ES-I3 (cell line): Measurements from ENCODE around the gene CDC42EP4.
A peak's percentile ranks its signal among the peaks of the same experiment; 100 is the strongest.
"Not testable (repeated sequence)": the region's sequence is repeated elsewhere in the genome, so short reads cannot be mapped to it uniquely, and the experiment has no call there.

Experiments used
- H3K36me3 ChIP-seq: 2 replicates; pipeline ENCODE4 v1.6.1; 2013; ENCODE audit warnings: mild to moderate bottlenecking, low read length, control low read depth, moderate library complexity; ENCODE audit not compliant: insufficient read depth
- H3K4me1 ChIP-seq: 2 replicates; pipeline ENCODE4 v1.6.1; 2013; ENCODE audit warnings: mild to moderate bottlenecking, control low read depth, low read length; ENCODE audit not compliant: insufficient read depth
- H3K9ac ChIP-seq: 2 replicates; pipeline ENCODE4 v1.6.1; 2013; ENCODE audit warnings: low read depth, mild to moderate bottlenecking, low read length, moderate library complexity
- H3K9me3 ChIP-seq: 2 replicates; pipeline ENCODE4 v1.6.1; 2013; ENCODE audit warnings: mild to moderate bottlenecking, low read length, moderate library complexity; ENCODE audit not compliant: control insufficient read depth, insufficient read depth

Gene CDC42EP4

DNA sequence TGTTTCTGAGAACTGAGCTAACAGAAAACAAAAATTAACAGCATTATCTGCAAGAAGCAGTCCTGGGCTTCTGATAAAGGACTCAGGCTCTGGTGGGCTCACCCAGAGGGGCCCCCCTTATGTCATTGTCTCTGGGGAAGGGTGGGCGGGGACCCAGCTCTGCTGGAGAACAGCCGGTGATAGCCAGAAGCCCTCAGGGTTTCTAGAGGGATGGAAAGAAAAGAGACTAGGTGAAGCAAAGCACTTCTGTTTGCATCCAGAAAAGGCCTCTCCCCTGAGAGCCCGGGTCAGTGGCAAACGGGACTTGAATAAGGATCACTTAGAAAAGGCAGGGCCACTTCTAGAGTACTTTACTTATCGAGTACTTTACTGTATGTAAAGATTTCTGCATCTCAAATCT lies 7.0 kb upstream of the CDC42EP4 start:
- no peaks in the 10 kb centered on the region for H3K9me3 ChIP-seq
- no peak overlapping the region for H3K9ac ChIP-seq
- H3K4me1 ChIP-seq = peaks cover 25% of the 10 kb centered on the region
- H3K36me3 ChIP-seq = no peaks in the 10 kb centered on the region

DNA sequence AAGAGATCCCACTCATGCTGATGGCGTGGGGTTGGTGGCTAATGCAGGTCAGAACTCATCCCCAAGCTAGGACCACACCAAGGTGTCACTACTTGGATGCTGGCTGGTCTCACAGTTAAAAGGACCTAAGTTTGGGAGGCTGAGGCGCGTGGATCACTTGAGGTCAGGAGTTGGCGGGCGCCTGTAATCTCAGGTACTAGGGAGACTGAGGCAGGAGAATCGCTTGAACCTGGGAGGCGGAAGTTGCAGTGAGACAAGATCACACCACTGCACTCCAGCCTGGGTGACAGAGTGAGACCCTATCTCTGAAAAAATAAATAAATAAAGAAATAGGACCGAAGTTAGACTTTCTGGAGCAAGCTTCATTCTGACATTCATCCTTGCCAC lies 6.6 kb upstream of the CDC42EP4 start:
- no peaks in the 10 kb centered on the region for H3K36me3 ChIP-seq
- H3K4me1 ChIP-seq = peaks cover 22% of the 10 kb centered on the region
- H3K9me3 ChIP-seq = no peaks in the 10 kb centered on the region
- H3K9ac ChIP-seq = no peak overlapping the region

DNA sequence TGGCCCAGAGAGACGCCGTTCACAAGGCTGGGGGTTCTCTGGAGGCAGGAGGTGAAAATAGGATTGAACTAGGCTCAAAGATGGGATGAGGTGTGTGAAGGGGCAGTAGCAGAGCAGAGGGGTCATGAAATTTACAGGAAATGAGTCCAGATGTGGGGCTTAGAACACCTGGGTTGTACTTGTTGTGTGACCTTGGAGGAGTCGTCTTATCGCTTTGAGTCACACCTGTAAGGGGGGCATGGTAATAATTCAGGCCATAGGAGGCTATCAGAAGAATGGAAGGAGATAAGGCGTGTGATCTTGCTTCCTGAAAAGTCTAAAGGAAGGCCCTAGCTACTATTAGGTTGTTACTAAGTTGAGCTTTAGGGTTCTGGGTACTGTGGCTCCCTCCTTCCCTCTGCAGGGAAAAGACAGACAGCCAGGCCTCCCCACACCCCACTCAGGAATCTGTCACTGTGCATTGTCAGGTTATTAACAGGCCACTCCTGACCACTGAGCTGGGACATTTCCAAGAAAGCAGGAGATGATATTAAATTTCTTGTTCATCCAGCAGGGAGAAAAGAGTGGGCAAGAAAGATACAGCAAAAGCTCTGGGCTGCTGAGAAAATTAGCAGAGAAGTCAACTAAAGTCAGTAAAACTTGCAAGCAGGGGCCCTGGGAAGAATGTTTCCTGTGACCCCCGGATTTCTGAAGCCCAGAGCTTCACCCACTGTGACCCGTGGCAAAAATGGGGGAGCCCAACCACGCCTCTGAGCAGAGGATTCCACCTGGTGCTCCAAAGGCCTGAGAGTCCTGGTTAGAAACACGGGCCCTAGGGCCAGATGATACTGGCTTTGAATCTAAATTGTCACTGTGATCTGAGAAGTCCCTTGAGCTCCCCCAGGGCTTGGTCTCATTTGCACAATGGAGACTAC lies 6.0 kb upstream of the CDC42EP4 start:
- H3K36me3 ChIP-seq = no peaks in the 10 kb centered on the region
- H3K9me3 ChIP-seq = no peaks in the 10 kb centered on the region
- peaks cover 20% of the 10 kb centered on the region; the same call in 1 of the 2 replicates for H3K4me1 ChIP-seq
- no peak overlapping the region for H3K9ac ChIP-seq

DNA sequence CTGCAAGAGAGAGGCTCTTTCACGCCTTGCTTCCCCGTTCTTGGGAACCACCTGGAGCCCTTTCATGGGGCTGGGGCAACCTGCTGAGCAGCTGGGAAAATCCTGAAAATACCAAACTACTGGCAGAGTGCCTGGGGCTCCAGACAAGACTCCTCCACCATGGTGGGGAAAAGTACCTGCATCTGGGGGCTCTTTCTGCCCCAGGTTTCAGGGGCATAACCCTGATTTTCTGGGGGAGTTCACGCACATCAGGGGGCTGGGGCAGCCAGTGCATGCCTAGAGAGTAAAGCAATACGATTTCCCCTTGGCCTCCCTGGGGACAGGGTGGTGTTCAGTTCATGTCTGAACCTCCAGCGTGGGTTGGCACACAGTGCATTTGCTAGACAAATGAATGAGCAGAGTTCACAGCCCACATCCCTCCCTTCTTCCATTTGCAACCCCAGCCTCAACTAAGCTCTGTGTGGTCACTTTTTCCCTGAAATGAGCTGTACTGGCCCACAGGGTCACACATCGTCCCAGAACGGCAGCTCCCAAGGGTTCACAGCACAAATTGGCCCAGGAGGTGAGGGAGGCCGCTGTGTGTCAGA lies 5.2 kb upstream of the CDC42EP4 start:
- Histone ChIP-seq H3K9me3 (no peaks in the 10 kb centered on the region), H3K36me3 (no peaks in the 10 kb centered on the region), H3K4me1 (peaks cover 18% of the 10 kb centered on the region; the same call in 1 of the 2 replicates), H3K9ac (no peak overlapping the region)

DNA sequence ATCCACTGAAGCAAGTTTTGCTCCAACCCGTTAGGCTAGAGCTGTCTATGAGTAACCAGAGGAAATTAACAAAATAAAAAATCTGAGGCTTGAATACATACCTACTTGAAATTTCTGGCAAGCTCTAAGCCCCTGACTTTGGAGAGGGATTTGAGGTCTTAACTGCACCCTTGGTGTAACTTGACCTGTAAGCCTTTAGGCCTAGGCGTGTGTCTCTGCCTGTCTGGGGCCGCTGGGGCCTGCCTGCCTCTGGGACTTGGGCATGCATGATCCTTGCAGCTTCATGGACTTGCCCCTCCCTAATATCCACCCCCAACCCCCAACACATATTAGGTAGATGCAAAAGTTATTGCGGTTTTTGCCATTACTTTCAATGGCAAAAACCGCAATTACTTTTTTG lies 3.7 kb upstream of the CDC42EP4 start:
- H3K9me3 ChIP-seq = no peaks in the 10 kb centered on the region
- H3K4me1 ChIP-seq = peaks cover 18% of the 10 kb centered on the region; the same call in 1 of the 2 replicates
- no peaks in the 10 kb centered on the region for H3K36me3 ChIP-seq

DNA sequence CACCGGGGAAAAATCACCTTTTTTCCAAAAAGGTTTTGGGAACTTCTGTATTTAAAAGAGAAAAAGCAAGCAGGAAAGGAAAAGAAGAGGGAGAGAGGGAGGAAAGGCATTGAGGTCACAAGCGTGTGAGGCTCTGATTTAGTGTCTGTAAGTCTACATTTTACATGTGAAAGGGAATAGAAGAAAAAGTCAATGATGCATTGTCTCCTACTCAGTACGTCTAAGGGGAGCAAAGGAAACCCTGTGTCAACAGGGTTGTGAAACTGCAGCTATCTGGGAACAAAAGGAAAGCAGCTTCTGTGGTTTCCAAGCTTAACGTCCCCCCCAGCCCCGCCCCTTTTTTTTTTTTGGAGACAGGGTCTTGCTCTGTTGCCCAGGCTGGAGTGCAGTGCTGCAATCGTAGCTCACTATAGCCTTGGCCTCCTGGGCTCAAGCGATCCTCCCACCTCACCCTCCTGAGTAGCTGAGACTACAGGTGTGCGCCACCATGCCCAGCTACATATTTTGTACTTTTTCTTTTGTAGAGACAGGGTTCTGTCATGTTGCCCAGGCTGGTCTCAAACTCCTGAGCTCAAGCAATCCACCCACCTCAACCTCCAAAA lies 1.8 kb upstream of the CDC42EP4 start:
- Histone ChIP-seq H3K9me3 (no peaks in the 10 kb centered on the region), H3K4me1 (peaks cover 28% of the 10 kb centered on the region), H3K36me3 (no peaks in the 10 kb centered on the region), H3K9ac (no peak overlapping the region)

More for the DNA sequence above, 3.7 kb upstream of the CDC42EP4 start:
- no peak overlapping the region for H3K9ac ChIP-seq

DNA sequence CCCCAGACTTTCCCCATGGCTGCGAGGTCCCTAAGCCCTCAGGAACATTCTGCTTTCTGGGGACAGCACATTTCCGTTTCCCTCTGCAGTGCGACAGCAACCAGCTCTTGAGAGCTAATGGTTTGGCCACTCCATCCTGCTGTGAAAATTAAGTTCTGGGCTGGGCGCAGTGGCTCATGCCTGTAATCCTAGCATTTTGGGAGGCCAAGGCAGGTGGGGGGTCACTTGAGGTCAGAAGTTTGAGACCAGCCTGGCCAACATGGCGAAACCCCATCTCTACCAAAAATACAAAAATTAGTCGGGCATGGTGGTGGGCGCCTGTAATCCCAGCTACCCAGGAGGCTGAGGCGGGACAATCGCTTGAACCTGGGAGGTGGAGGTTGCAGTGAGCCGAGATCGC lies 1.1 kb upstream of the CDC42EP4 start:
- H3K36me3 ChIP-seq = not testable (repeated sequence)
- Histone ChIP-seq H3K9ac (peak overlapping the region; percentile 81; the same call in 1 of the 2 replicates), H3K4me1 (peaks cover 35% of the 10 kb centered on the region)

DNA sequence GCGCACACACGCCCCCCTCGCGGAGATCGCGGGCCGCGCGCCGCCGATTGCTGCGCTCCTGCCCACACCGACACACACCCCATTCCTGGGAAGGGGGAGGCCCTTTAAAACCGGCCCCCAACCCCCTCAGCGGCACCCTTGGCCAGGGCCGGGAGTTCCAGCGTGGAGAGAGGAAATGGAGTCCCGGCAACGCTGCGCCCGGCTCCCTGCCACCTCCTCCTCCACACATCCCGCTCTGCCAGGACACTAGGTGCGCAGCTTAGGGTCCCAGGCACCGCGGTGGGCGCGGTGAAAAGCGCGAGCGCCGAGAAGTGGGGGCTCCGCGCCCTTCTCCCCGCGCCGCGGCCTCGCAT lies 397 bp downstream of the CDC42EP4 start:
- Histone ChIP-seq H3K4me1 (peaks cover 21% of the 10 kb centered on the region), H3K9me3 (no peaks in the 10 kb centered on the region), H3K36me3 (no peaks in the 10 kb centered on the region), H3K9ac (peak overlapping the region; percentile 81)

More for the DNA sequence above, 1.1 kb upstream of the CDC42EP4 start:
- not testable (repeated sequence) for H3K9me3 ChIP-seq

DNA sequence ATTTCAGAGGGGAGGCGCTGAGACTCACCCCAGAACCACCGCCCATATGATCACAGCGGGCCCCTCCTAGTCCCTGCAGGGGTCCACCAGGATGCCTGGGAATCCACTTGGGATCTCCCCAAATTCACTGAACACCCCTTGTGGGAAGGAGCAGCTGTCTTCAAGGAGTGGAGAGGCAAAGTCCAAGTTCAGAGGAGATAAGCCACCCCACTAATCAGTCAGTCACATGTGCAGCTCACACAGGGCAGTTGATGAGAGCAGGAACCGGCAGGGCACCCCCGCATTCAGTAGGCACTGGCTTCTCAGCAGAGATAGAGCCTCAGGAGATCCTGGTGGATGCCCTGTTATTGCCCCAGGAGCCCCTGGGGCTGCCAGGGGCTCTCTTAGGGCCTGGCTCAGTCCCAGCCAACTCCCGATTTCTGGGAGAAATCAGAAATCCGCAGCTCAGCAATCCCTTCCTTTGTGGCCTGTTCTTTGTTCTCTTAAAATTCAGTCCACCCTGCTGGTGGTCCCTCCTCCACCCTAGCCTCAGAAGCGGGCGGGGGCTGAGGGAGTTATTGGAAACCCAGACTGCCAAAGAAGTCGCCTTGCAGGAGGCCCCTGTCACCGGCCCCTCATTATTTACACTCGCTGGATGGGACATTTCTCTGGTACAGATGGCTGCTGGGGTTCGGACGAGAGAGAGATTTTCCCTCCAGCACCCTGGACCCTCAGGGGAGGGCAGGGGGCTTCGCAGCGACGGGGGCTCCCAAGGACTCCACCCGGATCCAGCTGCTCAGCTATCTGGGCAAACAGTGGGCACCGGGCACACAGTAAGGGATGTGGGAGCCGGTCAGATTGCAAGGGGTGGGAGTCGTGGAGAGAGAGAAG lies 1.8 kb downstream of the CDC42EP4 start:
- peak overlapping the region; percentile 81 for H3K9ac ChIP-seq
- peaks cover 30% of the 10 kb centered on the region for H3K4me1 ChIP-seq
- H3K36me3 ChIP-seq = no peaks in the 10 kb centered on the region
- no peaks in the 10 kb centered on the region for H3K9me3 ChIP-seq

DNA sequence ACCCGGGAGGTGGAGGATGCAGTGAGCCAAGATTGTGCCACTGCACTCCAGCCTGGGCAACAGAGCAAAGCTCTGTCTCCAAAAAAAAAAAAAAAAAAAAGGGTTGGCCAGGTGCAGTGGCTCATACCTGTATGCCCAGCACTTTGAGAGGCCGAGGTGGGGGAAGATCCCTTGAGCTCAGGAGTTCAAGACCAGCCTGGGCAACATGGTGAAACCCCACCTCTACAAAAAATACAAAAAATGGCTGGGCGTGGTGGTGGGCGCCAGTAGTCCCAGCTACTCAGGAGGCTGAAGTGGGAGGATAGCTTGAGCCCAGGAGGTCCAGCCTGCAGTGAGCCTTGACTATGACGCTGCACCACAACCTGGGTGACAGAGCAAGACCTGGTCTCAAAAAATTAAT lies 2.8 kb downstream of the CDC42EP4 start:
- H3K36me3 ChIP-seq, H3K9me3 ChIP-seq, H3K9ac ChIP-seq: not testable (repeated sequence)
- peaks cover 34% of the 10 kb centered on the region for H3K4me1 ChIP-seq

DNA sequence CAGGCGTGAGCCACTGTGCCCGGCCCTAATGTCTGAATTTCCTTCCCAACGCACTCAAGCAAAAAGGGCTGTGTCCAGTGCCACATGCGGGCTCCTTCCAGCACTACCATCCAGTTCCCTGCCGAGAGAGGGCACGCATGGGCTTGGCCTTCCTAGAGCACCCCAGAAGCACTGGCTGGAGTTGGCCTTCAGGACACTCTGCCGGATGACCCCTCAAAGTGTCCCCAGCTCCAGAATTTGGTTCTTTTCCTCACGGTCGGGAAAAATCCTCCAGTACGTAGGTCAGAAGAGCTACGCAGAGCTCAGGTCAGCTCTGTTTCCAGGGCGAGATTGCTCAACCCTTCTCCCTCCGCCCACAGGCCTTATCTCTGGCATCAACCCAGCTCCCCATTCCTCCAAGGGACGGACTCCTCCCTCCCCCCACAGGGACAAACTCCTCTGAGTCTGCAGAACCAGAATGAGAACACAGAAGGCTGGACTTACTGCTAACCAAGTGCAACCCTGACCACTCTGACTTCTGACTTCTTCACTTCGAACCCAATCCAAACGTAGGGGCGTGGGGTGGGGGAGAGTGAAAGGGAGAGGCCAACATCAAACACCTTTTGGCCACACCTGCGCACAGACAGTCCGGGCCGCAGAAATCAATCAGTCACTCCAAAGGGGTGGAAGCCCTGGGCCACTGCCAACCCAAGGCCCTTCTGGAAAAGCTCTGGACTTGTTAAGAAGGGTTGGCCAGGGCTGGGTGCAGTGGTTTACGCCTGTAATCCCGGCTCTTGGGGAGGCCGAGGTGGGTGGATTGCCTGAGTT lies 3.6 kb downstream of the CDC42EP4 start:
- H3K9me3 ChIP-seq = no peaks in the 10 kb centered on the region
- H3K9ac ChIP-seq = no peak overlapping the region
- H3K4me1 ChIP-seq = peaks cover 32% of the 10 kb centered on the region
- H3K36me3 ChIP-seq = no peaks in the 10 kb centered on the region

DNA sequence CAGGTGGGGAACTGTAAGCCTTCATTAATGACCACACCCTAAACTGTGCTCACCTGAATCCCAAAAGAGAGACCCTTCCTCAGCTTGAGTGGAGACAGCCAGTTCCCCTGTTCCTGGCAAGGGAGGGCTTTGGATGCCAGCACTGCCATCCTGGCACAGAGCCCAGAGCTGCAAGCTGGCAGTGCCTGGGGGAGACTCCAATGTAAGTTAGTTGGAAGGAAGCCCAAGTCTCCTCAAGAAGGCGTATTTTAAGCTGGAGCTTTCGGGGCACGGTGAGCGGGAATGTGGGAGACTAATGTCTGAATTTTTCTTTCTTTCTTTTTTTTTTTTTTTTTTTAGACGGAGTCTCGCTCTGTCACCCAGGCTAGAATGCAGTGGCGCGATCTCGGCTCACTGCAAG lies 4.7 kb downstream of the CDC42EP4 start:
- no peaks in the 10 kb centered on the region for H3K9me3 ChIP-seq
- H3K4me1 ChIP-seq = peaks cover 32% of the 10 kb centered on the region
- no peak overlapping the region for H3K9ac ChIP-seq
- H3K36me3 ChIP-seq = no peaks in the 10 kb centered on the region
